ENCODE data around the gene ANKMY2.

The ANKMY2 gene

DNA sequence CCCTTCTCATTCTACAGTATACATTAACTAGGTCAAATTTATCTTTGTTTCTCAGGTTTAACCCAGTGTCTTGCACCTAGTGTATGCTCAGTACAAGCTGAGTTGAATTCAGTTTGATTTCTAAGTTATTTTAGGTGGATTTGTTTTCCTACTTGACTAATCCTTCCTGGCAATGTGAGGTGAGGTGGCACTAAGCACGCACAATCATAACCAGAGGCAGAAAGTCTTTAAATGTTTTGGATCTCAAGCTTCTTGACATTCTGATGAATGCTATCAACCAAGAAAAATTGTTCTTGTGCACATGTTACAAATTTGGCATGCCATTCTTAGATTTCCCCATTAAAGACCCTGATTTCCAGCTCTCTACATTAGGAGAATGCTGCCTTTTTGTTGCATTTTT, 3.6 kb upstream of the ANKMY2 start:
- CTCF ChIA-PET, result no interaction called here
- Mint-ChIP-seq H3K9me3 (no peaks in the 10 kb centered on the region), H3K36me3 (peaks cover 13% of the 10 kb centered on the region), H3K27ac (no peak overlapping the region), H3K4me3 (no peak overlapping the region), H3K27me3 (no peaks in the 10 kb centered on the region), H3K4me1 (peaks cover 65% of the 10 kb centered on the region)
- DNase-seq, result no peak

DNA sequence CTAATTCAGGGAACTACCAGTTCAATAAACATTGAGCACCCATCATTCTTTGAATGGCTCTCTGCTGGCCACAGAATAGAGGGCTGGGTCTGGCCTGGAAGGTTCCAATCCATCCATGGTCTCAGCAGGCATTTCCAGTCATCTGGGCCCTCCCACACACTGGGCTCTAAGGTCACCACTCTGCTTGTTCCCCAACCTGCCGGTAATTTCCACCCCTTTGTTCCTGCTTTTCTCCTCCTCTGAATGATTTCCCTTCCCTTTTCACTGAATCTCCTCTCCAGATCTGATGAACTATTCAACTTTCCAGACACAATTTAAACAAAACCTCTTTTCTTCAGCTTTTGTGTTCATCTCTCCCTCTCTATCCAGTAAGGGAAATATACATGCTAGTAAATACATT, 3.0 kb upstream of the ANKMY2 start:
- CTCF ChIA-PET, result interaction anchor here (1.1 kb wide), 1 partner anchor 84 kb away, joined by 4 read pairs; no protein-coding TSS in a partner anchor
- H3K9me3 Mint-ChIP-seq, result no peaks in the 10 kb centered on the region
- peaks cover 13% of the 10 kb centered on the region for H3K36me3 Mint-ChIP-seq
- no peak overlapping the region for H3K27ac Mint-ChIP-seq
- no peak overlapping the region for H3K4me3 Mint-ChIP-seq
- H3K27me3 Mint-ChIP-seq, result no peaks in the 10 kb centered on the region
- H3K4me1 Mint-ChIP-seq, result peaks cover 70% of the 10 kb centered on the region
- DNase-seq, result no peak

DNA sequence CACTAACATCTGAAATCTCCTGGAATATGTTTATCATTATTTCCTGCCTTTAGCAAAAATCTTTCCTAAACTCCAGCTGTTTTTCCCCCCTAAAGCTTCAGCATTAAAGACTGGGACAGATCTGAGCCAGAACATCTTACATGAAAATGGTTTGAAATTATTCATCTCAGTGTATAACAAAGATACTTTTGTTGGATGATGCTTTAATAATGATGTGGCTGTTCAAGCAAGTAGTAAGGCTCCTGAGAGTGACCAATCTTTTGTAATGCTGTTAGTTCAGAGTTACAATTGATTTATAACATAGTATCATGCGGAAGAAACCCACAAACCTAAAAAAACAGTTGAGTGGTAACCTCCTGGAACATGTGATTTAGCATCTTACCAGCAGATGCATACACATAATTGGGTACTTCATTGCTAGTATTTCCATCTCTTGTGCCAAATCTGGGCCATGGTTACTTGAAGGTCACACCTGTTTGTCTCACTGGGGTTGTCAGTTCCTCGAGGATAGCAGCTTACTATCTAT, 1.9 kb upstream of the ANKMY2 start:
- no peaks in the 10 kb centered on the region for H3K9me3 Mint-ChIP-seq
- H3K4me3 Mint-ChIP-seq, result peak overlapping the region; percentile 93
- H3K36me3 Mint-ChIP-seq, result peaks cover 9% of the 10 kb centered on the region
- H3K27ac Mint-ChIP-seq, result no peak overlapping the region
- no peaks in the 10 kb centered on the region for H3K27me3 Mint-ChIP-seq
- no peak for DNase-seq
- peaks cover 69% of the 10 kb centered on the region for H3K4me1 Mint-ChIP-seq
- CTCF ChIA-PET, result interaction anchor here (0.6 kb wide), 1 partner anchor 29 kb away, joined by 4 read pairs; no protein-coding TSS in a partner anchor

DNA sequence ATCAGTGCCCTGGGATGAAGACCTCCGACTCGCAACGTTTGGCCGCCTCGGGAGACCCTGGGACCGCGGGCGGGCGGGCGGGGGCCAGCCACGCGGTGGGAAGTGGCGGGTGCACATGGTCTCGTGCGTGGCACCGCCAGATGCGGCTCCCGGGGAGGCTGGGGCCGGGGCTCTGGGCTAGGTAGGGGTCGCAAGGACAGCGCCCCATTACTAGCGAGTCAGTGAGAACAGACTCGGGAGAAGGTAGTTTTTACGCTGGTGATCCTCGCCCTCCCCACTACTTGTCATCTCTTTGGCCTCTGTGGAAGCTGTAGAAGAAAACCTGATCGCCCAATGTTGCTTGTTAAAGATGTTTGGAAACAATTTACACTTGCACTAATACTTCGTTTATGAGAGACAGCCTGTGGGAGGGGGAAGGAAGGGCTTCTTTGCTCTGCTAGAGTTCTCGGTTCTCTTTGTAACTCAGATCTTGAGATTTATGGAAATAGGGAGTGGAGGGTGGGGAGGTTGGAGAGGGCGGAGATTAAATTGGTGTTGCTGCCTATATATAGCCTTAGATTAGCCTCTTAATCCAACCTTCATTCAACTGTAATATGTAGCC, 1.0 kb upstream of the ANKMY2 start:
- Mint-ChIP-seq H3K9me3 (no peaks in the 10 kb centered on the region), H3K36me3 (peaks cover 9% of the 10 kb centered on the region), H3K4me1 (peaks cover 61% of the 10 kb centered on the region), H3K27me3 (no peaks in the 10 kb centered on the region), H3K27ac (peak overlapping the region; percentile 94), H3K4me3 (peak overlapping the region; percentile 93)
- DNase-seq, result no peak
- CTCF ChIA-PET, result no interaction called here

DNA sequence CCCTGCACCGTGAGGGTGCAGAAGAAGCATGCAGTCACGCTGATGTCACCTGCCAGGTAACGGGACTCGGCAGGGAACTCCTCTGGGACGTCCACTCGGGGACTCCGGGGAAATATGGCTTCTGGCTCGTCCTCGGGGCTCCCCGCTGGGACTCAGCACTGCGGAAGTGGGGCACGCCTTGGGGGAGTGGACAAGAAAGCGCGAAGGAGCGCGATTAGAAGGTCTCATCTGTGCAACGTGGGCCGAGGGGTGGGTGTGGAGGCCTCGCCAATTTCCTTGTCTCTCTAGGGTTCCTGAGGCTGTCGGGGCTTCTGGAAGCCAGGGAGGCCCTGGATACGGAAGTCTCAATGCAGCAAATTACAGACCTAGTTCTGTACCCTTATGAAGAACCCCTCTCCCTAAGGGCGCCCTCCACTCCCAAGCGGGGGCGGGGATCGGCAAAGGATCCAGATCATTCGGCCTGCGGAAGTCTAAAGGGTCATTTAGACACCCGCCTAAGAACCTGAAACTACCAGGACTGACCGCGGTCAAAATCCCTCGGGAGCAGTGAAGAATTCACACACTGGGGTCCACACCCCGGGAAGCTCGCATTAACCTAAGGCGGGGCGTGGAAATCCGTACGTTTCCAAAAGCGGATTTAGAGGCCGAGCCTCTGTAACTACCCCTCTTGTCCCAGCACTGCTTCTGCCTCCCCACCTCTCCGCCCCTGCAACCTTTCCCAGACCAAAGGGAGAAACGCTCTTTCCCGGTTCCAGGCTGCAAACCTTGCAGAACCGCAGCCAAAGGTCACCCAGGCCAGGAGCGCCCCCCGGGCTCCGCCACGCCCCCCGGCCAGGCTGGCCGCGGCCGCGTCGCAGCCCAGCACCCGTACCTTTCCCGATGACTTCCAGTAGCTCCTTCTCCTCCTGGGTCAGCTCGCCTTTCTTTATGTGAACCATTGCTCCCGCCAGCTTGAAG, 640 bp downstream of the ANKMY2 start:
- Mint-ChIP-seq H3K9me3 (no peaks in the 10 kb centered on the region), H3K36me3 (peaks cover 9% of the 10 kb centered on the region), H3K4me1 (peaks cover 52% of the 10 kb centered on the region), H3K27ac (peak overlapping the region; percentile 94), H3K4me3 (peak overlapping the region; percentile 93), H3K27me3 (no peaks in the 10 kb centered on the region)
- peak; percentile 76 for DNase-seq
- CTCF ChIA-PET, result interaction anchor here (1.1 to 1.2 kb wide), 2 partner anchors 24 to 80 kb away, joined by 3 to 4 read pairs; no protein-coding TSS in a partner anchor

DNA sequence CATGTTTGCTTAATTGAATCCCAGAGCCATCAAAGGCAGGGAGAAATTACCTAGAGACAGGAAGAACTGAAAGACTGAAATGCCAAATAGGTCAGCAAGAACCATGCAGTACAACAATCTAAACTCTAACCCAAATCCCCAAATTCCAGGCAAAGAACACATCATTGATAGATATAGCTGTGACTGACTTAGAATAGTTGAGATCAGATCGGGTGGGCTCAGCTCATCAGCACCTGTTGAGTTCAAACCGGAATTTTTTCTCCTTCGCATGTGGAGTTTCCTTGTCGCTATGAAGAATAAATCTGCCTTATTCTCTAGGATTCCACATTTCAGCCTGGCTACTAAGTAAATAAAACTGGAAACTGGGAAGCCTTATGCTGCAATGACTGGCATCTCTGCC, 1.4 kb downstream of the ANKMY2 start:
- H3K36me3 Mint-ChIP-seq, result peaks cover 9% of the 10 kb centered on the region
- H3K4me1 Mint-ChIP-seq, result peaks cover 46% of the 10 kb centered on the region
- H3K4me3 Mint-ChIP-seq, result peak overlapping the region; percentile 93
- CTCF ChIA-PET, result no interaction called here
- DNase-seq, result no peak
- no peaks in the 10 kb centered on the region for H3K27me3 Mint-ChIP-seq
- H3K9me3 Mint-ChIP-seq, result no peaks in the 10 kb centered on the region
- H3K27ac Mint-ChIP-seq, result peak overlapping the region; percentile 60

DNA sequence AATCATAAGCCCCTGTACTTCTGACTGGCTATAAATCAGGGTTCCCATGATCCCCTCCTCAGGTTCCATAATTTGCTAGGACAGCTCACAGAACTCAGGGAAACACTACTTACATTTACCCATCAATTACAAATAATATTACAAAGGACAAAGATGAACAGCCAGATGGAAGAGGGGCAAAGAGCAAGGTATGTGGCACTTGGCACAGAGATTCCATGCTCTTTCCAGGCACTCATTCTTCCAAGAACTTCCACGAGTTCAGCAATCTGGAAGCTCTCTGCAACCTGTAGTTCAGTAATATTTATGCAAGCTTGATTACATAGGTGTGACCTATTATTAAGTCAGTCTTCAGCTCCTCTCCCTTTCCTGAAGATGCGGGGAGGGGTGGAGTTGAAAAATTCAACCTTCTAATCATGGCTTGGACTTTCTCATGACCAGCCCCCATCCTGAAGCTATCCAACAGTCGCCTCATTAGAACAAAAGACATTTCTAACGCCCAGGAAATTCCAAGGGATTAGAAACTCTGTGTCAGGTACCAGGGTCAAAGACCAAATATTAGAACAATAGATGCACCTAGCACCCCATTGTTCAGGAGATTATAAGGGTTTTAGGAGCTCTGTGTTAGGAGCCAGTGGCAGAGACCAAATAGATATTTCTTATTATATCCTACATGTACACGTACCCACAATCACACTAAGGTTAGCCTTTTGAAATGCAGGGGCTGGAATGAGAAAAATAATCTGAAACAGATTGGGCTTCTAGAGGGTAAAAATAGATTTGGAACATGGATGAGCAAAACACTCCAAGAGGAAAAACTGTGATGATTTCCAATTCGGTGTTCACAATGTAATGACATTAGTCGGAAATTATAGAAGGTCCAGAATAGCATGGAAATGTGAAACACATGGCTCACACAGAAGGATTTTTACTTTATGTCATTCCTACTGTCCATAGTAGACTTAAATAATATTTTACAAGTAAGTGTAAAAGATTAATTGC, 7.0 kb downstream of the ANKMY2 start:
- H3K36me3 Mint-ChIP-seq, result peaks cover 7% of the 10 kb centered on the region
- H3K9me3 Mint-ChIP-seq, result no peaks in the 10 kb centered on the region
- H3K27ac Mint-ChIP-seq, result no peak overlapping the region
- H3K27me3 Mint-ChIP-seq, result no peaks in the 10 kb centered on the region
- H3K4me3 Mint-ChIP-seq, result no peak overlapping the region
- CTCF ChIA-PET, result no interaction called here
- DNase-seq, result no peak
- H3K4me1 Mint-ChIP-seq, result peaks cover 6% of the 10 kb centered on the region

DNA sequence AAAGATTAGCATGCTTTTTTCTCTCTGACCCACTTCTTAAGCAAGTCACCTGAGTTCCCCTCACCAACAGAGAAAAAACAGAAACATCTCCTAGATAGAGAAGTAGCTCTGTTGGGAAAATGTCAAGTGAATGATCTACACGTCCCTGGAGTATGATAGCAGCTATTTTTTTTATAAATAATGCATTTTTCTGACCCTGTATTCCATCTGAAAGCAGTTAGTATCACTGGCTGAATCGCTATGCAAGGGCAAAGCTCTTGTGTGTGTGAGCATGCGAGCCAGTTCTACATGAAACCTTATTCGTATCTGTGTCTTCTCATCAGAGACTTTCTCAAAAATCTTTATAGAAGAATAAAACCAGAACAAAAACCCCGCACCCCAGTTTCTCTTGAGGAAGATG, 8.2 kb downstream of the ANKMY2 start:
- no peak overlapping the region for H3K27ac Mint-ChIP-seq
- no peak overlapping the region for H3K4me3 Mint-ChIP-seq
- no peak for DNase-seq
- H3K9me3 Mint-ChIP-seq, result no peaks in the 10 kb centered on the region
- H3K27me3 Mint-ChIP-seq, result no peaks in the 10 kb centered on the region
- H3K36me3 Mint-ChIP-seq, result peaks cover 7% of the 10 kb centered on the region
- CTCF ChIA-PET, result interaction anchor here (1.3 kb wide), 1 partner anchor 73 kb away, joined by 3 read pairs; no protein-coding TSS in a partner anchor
- H3K4me1 Mint-ChIP-seq, result no peaks in the 10 kb centered on the region

DNA sequence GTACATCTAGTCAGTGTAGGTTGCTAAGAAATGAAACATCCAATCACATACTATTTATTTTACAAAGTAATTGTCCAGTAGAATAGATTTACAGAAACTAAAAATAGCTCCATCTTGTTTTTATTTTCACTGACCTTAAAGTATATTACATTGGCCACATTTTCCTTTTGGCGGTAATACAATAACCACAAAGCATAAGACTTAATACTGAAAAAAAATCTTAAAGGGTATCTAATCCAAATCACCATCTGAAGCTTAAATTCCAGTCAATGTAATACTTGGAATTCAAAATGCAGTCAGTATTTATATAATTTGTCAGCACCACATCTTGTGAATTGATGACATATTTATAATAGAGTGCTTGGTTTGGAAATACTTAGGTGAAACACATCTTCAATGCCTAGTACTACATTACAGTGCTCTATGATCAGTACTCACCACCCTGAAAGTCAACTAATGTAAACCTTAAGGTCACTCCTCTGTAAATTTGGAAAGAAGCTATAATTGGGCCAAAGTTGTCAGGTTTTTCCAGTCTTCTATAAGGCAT, 8.9 kb downstream of the ANKMY2 start:
- H3K27ac Mint-ChIP-seq, result no peak overlapping the region
- H3K27me3 Mint-ChIP-seq, result no peaks in the 10 kb centered on the region
- peaks cover 7% of the 10 kb centered on the region for H3K36me3 Mint-ChIP-seq
- no peaks in the 10 kb centered on the region for H3K4me1 Mint-ChIP-seq
- no peak for DNase-seq
- CTCF ChIA-PET, result interaction anchor here (0.5 to 1.3 kb wide), 2 partner anchors 18 to 72 kb away, joined by 3 read pairs; no protein-coding TSS in a partner anchor
- H3K4me3 Mint-ChIP-seq, result no peak overlapping the region
- H3K9me3 Mint-ChIP-seq, result no peaks in the 10 kb centered on the region

DNA sequence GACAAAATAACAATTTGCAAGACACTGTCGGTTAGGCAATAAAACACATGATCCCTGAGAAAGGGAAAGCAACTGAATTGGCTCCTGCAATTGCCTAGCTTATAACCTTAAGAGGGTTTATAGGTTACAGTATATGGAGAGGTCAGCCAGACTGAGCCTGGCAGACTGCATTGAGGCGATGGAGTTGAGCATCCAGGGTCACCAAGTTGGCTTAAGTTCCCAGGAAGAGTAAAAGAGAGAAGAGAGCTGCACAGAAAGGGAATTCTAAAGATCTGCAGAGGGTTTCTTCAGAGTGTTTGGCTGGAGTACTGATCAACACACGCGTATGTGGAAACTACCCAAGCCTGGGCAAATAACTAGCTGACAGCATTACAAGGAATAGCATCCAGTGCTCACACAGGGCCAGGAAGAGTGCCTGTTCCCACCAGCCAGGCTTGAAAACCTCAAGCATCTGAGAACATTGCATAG, 11.2 kb downstream of the ANKMY2 start:
- no peaks in the 10 kb centered on the region for H3K9me3 Mint-ChIP-seq
- CTCF ChIA-PET, result no interaction called here
- no peak overlapping the region for H3K27ac Mint-ChIP-seq
- no peak for DNase-seq
- no peak overlapping the region for H3K4me3 Mint-ChIP-seq
- no peaks in the 10 kb centered on the region for H3K27me3 Mint-ChIP-seq
- H3K36me3 Mint-ChIP-seq, result peaks cover 7% of the 10 kb centered on the region
- no peaks in the 10 kb centered on the region for H3K4me1 Mint-ChIP-seq

DNA sequence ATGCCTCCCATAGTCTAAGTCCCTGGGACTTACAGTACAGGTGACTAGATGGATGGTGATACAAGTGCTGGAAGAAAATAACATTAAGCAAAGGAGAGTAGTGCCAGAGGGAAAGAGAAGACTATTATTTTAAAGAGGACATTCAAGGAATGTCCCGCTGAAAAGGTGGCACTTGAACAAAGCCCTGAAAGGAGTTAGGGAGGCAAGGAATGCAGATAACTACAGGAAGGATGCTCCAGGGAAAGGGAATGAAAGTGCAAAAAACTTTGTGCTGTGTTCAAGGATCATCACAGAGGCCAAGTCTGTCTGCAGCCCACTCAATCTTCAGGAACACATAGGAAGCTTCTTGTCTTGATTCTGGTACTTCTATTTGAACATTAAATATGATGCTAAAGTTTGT, 14.9 kb downstream of the ANKMY2 start:
- no peaks in the 10 kb centered on the region for H3K27me3 Mint-ChIP-seq
- no peak overlapping the region for H3K4me3 Mint-ChIP-seq
- H3K36me3 Mint-ChIP-seq, result peaks cover 2% of the 10 kb centered on the region
- no peaks in the 10 kb centered on the region for H3K9me3 Mint-ChIP-seq
- H3K4me1 Mint-ChIP-seq, result no peaks in the 10 kb centered on the region
- no peak for DNase-seq
- H3K27ac Mint-ChIP-seq, result no peak overlapping the region
- CTCF ChIA-PET, result no interaction called here

DNA sequence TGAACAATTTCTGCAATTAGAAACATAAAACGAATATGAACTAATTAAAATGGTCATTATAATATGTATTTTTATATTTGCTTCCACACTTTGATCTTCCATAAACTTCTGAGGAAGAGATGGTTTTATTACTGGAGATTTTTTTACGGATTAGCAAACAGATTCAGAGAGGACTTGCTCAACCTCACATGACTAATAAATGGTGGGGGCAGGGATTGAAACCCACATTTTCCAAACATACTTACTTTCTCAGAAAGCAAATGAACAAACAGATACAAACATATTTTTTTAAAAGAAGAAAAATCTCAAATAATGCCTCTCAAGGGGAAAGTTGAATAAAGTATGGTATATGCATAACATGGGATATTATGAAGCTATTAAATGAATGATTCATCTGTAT, 18.3 kb downstream of the ANKMY2 start:
- no peak for DNase-seq
- Mint-ChIP-seq H3K36me3 (peaks cover 6% of the 10 kb centered on the region), H3K27me3 (no peaks in the 10 kb centered on the region), H3K4me3 (no peak overlapping the region), H3K9me3 (no peaks in the 10 kb centered on the region), H3K4me1 (no peaks in the 10 kb centered on the region), H3K27ac (no peak overlapping the region)
- CTCF ChIA-PET, result no interaction called here

DNA sequence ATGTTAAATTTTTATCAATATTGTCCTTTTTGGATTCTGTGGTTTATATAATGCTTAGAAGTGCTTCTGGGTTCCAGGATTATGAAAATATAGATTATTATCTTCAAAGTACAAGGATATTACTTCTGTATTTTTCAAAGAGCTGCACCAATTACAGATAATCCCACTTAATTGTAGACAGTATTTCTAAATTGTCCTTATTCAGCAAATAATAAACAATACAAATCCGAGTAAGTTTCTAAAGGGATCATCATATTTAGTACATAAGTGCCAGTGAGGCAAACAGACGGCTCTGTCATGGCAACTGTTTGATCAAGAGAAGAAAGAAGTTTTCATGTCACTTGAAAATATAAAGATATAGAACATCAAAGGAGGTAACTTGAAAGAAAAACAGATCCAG, 19.2 kb downstream of the ANKMY2 start:
- peaks cover 7% of the 10 kb centered on the region for H3K36me3 Mint-ChIP-seq
- no peak overlapping the region for H3K4me3 Mint-ChIP-seq
- H3K4me1 Mint-ChIP-seq, result no peaks in the 10 kb centered on the region
- H3K27ac Mint-ChIP-seq, result no peak overlapping the region
- CTCF ChIA-PET, result no interaction called here
- H3K27me3 Mint-ChIP-seq, result no peaks in the 10 kb centered on the region
- no peak for DNase-seq
- H3K9me3 Mint-ChIP-seq, result no peaks in the 10 kb centered on the region
